ENCODE data around the gene TRIM41. TPM values are rescaled to one million over a fixed set of nuclear protein-coding genes. Genes with fewer than 3 reads are reported as not detected.
A peak's percentile ranks its signal among the peaks of the same experiment; 100 is the strongest.

TRIM41 gene
- total and polyA plus RNA-seq, 2 experiments from 2014 or later: 6.2 to 8.7 TPM

DNA sequence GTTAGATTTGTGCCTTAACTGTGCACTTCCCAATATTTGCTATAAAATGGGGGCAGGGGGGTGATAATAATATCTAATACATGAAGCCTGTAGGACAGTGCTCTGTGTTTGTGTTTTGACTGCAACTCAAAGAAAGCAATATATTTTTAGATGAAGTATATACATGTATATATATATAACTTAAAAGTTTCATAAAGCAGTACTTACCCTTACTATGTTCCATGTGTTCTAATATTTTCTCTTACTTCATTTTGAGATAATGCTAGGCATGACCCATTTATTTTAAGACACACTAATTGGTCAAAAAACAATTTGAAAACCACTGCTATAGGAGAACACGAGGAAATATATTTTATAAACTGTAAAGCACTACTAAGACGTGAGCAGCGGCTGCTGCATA is 35.5 kb downstream of the TRIM41 start:
- Mint-ChIP-seq H3K27me3 (ENCODE audit: insufficient read depth, low read depth, poor library complexity) (peaks cover 11% of the 10 kb centered on the region), H3K9me3 (no peaks in the 10 kb centered on the region), H3K27ac (no peak overlapping the region), H3K4me3 (peak overlapping the region; percentile 90), H3K4me1 (peaks cover 17% of the 10 kb centered on the region), H3K36me3 (ENCODE audit: low read depth) (peaks cover 35% of the 10 kb centered on the region)
- Histone ChIP-seq H3K4me1 (ENCODE audit: insufficient read depth) (peaks cover 17% of the 10 kb centered on the region), H3K4me2 (peak overlapping the region; percentile 100), H2AFZ (no peak overlapping the region), H3K27ac (ENCODE audit: low read depth) (no peak overlapping the region), H3K79me2 (replicated peaks; ENCODE audit: insufficient read depth) (peaks cover 80% of the 10 kb centered on the region), H3K4me3 (peak overlapping the region; percentile 99), H4K20me1 (replicated peaks; ENCODE audit: insufficient read depth) (peaks cover 33% of the 10 kb centered on the region), H3K27me3 (ENCODE audit: insufficient read depth) (no peaks in the 10 kb centered on the region), H3K36me3 (ENCODE audit: insufficient read depth) (peaks cover 19% of the 10 kb centered on the region), H3K9me2 (ENCODE audit: insufficient read depth) (no peaks in the 10 kb centered on the region), H3F3A (replicated peaks; ENCODE audit: low read depth) (peaks cover 22% of the 10 kb centered on the region)
- ATAC-seq: no peak
- DNase-seq (ENCODE audit: low spot score): no peak
- TF ChIP-seq CREB1 (CRISPR knock-in tag; IDR thresholded peaks at IDR 0.05; ENCODE audit: low read depth) (no peak), EZH2phosphoT487 (IDR thresholded peaks at IDR 0.05; ENCODE audit: unreplicated experiment) (no peak), ZNF331 (CRISPR knock-in tag; IDR thresholded peaks at IDR 0.05; ENCODE audit: low read depth) (no peak), ZNF114 (CRISPR knock-in tag; IDR thresholded peaks at IDR 0.05) (no peak), POLR2AphosphoS5 (IDR thresholded peaks at IDR 0.05; ENCODE audit: low read depth) (no peak), EZH2 (IDR thresholded peaks at IDR 0.05; ENCODE audit: low read depth, unreplicated experiment) (no peak), JUNB (IDR thresholded peaks at IDR 0.05; ENCODE audit: unreplicated experiment) (no peak)
- TF ChIP-seq, protein P1, sequence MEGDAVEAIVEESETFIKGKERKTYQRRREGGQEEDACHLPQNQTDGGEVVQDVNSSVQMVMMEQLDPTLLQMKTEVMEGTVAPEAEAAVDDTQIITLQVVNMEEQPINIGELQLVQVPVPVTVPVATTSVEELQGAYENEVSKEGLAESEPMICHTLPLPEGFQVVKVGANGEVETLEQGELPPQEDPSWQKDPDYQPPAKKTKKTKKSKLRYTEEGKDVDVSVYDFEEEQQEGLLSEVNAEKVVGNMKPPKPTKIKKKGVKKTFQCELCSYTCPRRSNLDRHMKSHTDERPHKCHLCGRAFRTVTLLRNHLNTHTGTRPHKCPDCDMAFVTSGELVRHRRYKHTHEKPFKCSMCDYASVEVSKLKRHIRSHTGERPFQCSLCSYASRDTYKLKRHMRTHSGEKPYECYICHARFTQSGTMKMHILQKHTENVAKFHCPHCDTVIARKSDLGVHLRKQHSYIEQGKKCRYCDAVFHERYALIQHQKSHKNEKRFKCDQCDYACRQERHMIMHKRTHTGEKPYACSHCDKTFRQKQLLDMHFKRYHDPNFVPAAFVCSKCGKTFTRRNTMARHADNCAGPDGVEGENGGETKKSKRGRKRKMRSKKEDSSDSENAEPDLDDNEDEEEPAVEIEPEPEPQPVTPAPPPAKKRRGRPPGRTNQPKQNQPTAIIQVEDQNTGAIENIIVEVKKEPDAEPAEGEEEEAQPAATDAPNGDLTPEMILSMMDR (conservative IDR thresholded peaks at IDR 0.05; ENCODE audit: low read depth in 2 of 2): no peak
- TF ChIP-seq, protein P2, sequence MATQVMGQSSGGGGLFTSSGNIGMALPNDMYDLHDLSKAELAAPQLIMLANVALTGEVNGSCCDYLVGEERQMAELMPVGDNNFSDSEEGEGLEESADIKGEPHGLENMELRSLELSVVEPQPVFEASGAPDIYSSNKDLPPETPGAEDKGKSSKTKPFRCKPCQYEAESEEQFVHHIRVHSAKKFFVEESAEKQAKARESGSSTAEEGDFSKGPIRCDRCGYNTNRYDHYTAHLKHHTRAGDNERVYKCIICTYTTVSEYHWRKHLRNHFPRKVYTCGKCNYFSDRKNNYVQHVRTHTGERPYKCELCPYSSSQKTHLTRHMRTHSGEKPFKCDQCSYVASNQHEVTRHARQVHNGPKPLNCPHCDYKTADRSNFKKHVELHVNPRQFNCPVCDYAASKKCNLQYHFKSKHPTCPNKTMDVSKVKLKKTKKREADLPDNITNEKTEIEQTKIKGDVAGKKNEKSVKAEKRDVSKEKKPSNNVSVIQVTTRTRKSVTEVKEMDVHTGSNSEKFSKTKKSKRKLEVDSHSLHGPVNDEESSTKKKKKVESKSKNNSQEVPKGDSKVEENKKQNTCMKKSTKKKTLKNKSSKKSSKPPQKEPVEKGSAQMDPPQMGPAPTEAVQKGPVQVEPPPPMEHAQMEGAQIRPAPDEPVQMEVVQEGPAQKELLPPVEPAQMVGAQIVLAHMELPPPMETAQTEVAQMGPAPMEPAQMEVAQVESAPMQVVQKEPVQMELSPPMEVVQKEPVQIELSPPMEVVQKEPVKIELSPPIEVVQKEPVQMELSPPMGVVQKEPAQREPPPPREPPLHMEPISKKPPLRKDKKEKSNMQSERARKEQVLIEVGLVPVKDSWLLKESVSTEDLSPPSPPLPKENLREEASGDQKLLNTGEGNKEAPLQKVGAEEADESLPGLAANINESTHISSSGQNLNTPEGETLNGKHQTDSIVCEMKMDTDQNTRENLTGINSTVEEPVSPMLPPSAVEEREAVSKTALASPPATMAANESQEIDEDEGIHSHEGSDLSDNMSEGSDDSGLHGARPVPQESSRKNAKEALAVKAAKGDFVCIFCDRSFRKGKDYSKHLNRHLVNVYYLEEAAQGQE (IDR thresholded peaks at IDR 0.05; ENCODE audit: unreplicated experiment): no peak
- TF ChIP-seq, protein P3, sequence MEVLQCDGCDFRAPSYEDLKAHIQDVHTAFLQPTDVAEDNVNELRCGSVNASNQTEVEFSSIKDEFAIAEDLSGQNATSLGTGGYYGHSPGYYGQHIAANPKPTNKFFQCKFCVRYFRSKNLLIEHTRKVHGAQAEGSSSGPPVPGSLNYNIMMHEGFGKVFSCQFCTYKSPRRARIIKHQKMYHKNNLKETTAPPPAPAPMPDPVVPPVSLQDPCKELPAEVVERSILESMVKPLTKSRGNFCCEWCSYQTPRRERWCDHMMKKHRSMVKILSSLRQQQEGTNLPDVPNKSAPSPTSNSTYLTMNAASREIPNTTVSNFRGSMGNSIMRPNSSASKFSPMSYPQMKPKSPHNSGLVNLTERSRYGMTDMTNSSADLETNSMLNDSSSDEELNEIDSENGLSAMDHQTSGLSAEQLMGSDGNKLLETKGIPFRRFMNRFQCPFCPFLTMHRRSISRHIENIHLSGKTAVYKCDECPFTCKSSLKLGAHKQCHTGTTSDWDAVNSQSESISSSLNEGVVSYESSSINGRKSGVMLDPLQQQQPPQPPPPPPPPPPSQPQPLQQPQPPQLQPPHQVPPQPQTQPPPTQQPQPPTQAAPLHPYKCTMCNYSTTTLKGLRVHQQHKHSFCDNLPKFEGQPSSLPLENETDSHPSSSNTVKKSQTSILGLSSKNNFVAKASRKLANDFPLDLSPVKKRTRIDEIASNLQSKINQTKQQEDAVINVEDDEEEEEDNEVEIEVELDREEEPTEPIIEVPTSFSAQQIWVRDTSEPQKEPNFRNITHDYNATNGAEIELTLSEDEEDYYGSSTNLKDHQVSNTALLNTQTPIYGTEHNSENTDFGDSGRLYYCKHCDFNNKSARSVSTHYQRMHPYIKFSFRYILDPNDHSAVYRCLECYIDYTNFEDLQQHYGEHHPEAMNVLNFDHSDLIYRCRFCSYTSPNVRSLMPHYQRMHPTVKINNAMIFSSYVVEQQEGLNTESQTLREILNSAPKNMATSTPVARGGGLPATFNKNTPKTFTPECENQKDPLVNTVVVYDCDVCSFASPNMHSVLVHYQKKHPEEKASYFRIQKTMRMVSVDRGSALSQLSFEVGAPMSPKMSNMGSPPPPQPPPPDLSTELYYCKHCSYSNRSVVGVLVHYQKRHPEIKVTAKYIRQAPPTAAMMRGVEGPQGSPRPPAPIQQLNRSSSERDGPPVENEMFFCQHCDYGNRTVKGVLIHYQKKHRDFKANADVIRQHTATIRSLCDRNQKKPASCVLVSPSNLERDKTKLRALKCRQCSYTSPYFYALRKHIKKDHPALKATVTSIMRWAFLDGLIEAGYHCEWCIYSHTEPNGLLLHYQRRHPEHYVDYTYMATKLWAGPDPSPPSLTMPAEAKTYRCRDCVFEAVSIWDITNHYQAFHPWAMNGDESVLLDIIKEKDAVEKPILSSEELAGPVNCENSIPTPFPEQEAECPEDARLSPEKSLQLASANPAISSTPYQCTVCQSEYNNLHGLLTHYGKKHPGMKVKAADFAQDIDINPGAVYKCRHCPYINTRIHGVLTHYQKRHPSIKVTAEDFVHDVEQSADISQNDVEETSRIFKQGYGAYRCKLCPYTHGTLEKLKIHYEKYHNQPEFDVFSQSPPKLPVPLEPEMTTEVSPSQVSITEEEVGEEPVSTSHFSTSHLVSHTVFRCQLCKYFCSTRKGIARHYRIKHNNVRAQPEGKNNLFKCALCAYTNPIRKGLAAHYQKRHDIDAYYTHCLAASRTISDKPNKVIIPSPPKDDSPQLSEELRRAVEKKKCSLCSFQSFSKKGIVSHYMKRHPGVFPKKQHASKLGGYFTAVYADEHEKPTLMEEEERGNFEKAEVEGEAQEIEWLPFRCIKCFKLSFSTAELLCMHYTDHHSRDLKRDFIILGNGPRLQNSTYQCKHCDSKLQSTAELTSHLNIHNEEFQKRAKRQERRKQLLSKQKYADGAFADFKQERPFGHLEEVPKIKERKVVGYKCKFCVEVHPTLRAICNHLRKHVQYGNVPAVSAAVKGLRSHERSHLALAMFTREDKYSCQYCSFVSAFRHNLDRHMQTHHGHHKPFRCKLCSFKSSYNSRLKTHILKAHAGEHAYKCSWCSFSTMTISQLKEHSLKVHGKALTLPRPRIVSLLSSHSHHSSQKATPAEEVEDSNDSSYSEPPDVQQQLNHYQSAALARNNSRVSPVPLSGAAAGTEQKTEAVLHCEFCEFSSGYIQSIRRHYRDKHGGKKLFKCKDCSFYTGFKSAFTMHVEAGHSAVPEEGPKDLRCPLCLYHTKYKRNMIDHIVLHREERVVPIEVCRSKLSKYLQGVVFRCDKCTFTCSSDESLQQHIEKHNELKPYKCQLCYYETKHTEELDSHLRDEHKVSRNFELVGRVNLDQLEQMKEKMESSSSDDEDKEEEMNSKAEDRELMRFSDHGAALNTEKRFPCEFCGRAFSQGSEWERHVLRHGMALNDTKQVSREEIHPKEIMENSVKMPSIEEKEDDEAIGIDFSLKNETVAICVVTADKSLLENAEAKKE (CRISPR knock-in tag; IDR thresholded peaks at IDR 0.05): no peak

Data from GM23338 (cell line).